SK-N-MC (cell line): Measurements from ENCODE around the gene FDX2.

ENCODE experiments used
- DNase-seq: peaks from one replicate; pipeline ENCODE4 v3.0.0-alpha.2; 2011; ENCODE audit warnings: low read depth, low spot score
- H3K27ac ChIP-seq: fragments of 200-600 bp; sonication (generic); 2 replicates; pipeline ENCODE4 v1.5.1; 2016; ENCODE audit warnings: mixed run types
- H3K36me3 ChIP-seq: fragments of 200-600 bp; sonication (generic); 2 replicates; pipeline ENCODE4 v1.6.1; 2017; ENCODE audit warnings: antibody characterized with exemption, low read length, mixed read lengths; ENCODE audit not compliant: insufficient read depth
- H3K4me3 ChIP-seq: fragments of 200-600 bp; sonication (generic); 2 replicates; pipeline ENCODE4 v1.5.1; 2016
- H3K9ac ChIP-seq: fragments of 200-600 bp; sonication (generic); 2 replicates; pipeline ENCODE4 v1.8.0; 2017; ENCODE audit warnings: mixed run types, mixed read lengths; ENCODE audit not compliant: insufficient read length
- H3K9me3 ChIP-seq: fragments of 200-600 bp; sonication (generic); 2 replicates; pipeline ENCODE4 v1.6.1; 2017; ENCODE audit warnings: low read depth, mild to moderate bottlenecking, antibody characterized with exemption, low read length, moderate library complexity, mixed read lengths
- EZH2 ChIP-seq: fragments of 200-600 bp; sonication (generic); IDR thresholded peaks from one replicate; pipeline ENCODE4 v1.6.1; 2017; ENCODE audit warnings: antibody characterized with exemption
- FOXP2 ChIP-seq: optimal IDR thresholded peaks from 2 replicates; pipeline ENCODE3; 2011; ENCODE audit warnings: mild to moderate bottlenecking, moderate library complexity; ENCODE audit not compliant: insufficient read depth; ENCODE audit errors: extremely low read length, control extremely low read depth
- POLR2AphosphoS5 ChIP-seq: IDR thresholded peaks from 2 replicates; pipeline ENCODE4 v1.6.1; 2012; ENCODE audit warnings: mild to moderate bottlenecking, low read depth, low read length, borderline replicate concordance

FDX2 gene

DNA sequence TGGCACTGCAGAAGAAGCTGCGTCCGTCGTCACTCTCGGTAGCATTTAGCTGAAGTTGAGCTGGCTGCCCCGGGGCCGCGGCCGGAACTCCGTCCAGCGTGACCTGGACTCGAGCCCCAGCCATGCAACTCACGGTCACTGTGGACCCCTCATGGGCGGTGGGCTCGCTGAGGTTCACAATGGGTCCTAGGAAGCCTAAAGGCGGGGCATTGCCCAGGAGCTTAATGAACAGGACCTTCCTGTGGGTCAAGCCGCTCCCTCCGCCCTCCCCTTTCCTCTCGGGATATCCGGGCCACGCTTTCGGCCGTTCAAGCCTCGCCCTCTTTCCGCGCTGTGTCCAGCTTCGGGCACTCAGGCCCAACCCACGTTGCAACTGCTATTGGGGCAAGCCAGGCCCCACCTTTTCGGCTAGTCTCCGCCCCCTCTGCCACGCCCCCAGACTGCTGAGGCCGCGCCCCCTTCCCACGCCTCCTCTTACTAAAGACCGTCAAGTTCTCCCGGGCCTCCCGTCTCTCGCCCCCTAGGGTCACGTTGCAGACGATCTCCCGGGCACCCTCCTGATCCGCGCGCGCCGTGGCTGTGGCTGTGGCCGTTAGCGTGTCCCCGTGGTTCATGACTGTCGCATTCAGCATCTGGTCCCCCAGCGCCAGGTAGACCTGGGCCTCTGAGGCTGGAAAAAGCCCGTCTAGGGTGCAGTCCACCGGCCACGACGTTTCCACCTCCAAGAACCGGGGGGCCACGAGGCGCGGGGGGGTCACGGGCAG is 19.0 kb upstream of the FDX2 start:
- H3K4me3 ChIP-seq: peak overlapping the region; percentile 88
- no peak for TF ChIP-seq EZH2
- peak; percentile 30; the same call in 1 of the 2 replicates for TF ChIP-seq POLR2AphosphoS5
- DNase-seq: no peak
- H3K27ac ChIP-seq: no peak overlapping the region
- H3K36me3 ChIP-seq: peaks cover 9% of the 10 kb centered on the region; the same call in 1 of the 2 replicates
- no peaks in the 10 kb centered on the region for H3K9me3 ChIP-seq
- H3K9ac ChIP-seq: peak overlapping the region; percentile 6

DNA sequence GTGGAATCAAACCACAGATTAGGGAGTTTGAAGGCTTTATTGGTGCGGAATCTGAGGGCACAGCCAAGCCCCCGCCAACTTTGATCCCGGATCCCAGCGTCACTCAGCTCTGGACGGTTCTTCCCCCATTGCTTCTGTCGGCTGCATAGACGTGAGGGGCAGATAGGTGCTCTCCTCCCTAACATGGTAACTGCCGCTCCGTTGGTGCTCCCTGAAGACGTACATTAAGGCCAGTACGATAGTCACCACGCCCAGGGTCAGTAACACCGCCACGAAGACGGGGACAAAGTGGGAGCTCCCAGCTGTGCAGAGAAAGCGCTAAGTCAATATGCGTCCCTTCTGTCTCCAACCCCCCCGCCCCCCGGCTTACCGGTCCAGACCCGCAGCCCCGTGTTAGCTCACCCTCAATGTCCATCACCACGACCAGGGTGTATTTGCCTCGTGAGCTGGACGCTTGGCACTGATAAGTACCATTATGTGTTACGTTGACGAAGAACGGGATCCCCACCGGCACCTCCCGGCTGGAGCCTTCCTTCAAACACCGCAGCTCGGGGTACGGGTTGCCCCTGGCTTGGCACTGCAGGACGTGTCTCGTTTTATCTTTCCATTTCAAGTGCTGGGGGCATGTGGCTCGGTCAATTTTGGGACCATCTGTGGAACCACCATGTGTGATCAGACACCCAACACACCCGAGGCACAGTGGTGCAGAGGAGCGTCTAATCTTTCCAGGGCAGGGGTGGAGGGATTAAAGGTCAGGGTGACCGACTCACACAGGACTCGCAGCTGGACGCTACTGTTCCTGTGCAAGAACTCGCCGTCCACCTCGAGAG is 18.2 kb upstream of the FDX2 start:
- no peaks in the 10 kb centered on the region for H3K9me3 ChIP-seq
- H3K27ac ChIP-seq: no peak overlapping the region
- peak overlapping the region; percentile 88 for H3K4me3 ChIP-seq
- peak overlapping the region; percentile 6 for H3K9ac ChIP-seq
- TF ChIP-seq FOXP2 (no peak), POLR2AphosphoS5 (no peak), EZH2 (no peak)
- DNase-seq: no peak
- H3K36me3 ChIP-seq: peaks cover 17% of the 10 kb centered on the region; the same call in 1 of the 2 replicates

DNA sequence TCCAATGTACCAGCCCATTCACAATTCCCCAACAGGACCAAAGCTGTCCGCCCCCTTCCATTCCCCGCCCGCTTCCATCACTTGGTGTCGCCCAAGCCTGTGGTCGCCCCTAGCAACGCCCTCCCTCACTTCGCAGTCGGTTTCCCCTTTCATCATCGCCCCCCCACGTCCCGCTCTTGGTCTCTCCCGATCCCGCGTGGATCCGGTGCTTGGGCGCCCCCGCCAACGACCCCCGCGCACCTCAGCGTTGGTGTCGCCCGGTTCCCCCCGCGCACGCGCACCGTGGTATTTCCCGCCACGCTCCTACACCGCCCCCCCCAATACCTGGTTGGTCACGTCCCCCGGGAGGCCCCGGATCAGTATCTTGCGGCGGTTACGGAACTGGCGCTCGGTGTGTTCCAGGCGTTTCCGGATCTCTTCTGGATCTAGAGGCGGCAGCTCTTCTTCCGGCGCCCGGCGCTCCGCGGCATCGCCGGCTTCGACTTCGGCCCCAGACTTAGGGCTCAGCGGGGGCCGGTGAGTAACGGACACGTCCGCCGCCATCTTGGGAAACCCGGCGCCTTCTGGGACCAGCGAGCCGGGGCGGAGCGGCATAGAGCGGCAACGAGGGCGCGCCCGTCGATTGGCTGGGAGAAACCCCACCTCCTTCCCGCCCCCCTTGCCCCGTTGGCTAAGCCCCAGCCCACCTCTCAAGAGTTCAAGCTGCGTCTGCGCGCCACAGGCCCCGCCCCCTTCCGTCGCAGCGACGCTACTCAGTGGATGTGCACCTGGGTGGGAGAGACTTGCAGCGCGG is 17.3 kb upstream of the FDX2 start, which contains the start of gene RAVER1:
Gene RAVER1 (minus strand): TSS at position 565 of the 793 bp plus-strand sequence. CDS start 22 bp downstream, at position 543.
- Histone ChIP-seq H3K4me3 (peak within 1 kb of the TSS; percentile 88), H3K27ac (peak within 1 kb of the TSS; percentile 93), H3K9ac (peak within 1 kb of the TSS; percentile 95), H3K9me3 (no peaks in the 10 kb centered on the region), H3K36me3 (peaks cover 25% of the 10 kb centered on the region; the same call in 1 of the 2 replicates)
- DNase-seq: peak; percentile 72
- no peak for TF ChIP-seq EZH2
- no peak for TF ChIP-seq FOXP2
- peak; percentile 97 for TF ChIP-seq POLR2AphosphoS5

DNA sequence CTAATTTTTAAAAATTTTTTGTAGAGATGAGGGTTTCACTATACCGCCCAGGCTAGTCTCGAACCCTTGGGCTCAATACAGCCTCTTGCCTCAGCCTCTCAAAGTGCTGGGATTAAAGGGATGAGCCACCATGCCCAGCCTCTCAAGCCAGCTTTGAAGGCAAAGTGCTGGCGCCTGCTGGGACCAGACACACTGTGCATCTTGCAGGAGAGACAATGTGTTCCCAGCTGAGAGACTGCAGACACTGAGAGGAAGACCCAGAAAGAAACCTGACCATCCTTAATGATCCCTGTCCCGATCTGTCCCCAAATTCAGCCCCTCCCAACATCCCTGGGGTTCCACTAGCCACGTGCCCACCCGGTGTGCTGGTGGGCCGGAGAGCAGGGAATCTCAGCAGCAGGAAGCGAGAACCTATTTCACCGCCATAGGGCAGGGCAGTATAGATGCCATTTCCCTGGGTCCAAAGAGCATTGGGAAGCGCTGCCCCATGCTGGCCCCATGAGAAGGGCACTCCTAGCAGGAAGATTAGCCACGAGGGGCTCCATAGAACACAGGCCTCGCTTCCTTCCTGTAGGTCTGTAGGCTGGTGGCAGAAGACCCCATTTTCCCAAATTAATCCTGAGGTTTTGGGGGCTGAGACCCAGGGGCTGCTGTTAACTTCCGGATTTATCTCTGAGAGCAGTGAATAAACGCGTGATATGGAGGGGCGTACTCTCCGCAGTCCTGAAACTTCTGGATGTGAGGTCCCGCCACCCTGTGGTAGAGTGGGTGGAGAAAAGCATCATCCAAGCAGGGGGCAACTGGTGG is 16.5 kb upstream of the FDX2 start:
- H3K36me3 ChIP-seq: peaks cover 33% of the 10 kb centered on the region; the same call in 1 of the 2 replicates
- H3K9ac ChIP-seq: peak overlapping the region; percentile 95
- 0 out of 2 replicates have a peak overlapping the region, but pooled peaks have one; percentile 93 for H3K27ac ChIP-seq
- H3K4me3 ChIP-seq: peak overlapping the region; percentile 88
- H3K9me3 ChIP-seq: no peaks in the 10 kb centered on the region
- no peak for TF ChIP-seq EZH2
- no peak for TF ChIP-seq FOXP2
- no peak for TF ChIP-seq POLR2AphosphoS5
- DNase-seq: no peak

DNA sequence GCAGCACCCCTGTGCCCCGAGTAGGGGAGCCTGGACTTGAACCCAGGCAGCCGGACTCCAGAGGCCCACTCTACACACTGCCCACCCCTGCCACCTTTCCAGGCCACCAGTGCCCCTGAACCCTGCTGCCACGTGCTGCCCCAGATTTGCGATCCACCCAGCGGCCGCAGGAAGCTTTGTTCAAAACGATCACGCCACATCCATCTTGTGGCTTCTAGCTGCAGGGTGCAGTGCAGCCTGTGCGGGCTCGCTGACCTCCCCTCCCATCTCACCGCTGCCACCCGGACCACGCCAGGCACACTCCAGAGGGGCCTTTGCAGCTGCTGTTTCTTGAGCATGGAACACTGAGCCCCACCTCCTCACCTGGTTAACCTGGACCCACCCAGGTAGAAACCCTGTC is 13.7 kb upstream of the FDX2 start:
- no peak overlapping the region for H3K9ac ChIP-seq
- H3K9me3 ChIP-seq: no peaks in the 10 kb centered on the region
- peaks cover 51% of the 10 kb centered on the region for H3K36me3 ChIP-seq
- no peak overlapping the region for H3K27ac ChIP-seq
- DNase-seq: no peak
- H3K4me3 ChIP-seq: no peak overlapping the region
- no peak for TF ChIP-seq FOXP2

- H3K9me3 ChIP-seq: no peaks in the 10 kb centered on the region
- no peak for TF ChIP-seq FOXP2
- TF ChIP-seq POLR2AphosphoS5: no peak
- TF ChIP-seq EZH2: no peak
- no peak overlapping the region for H3K4me3 ChIP-seq
- H3K9ac ChIP-seq: no peak overlapping the region
- DNase-seq: no peak
- no peak overlapping the region for H3K27ac ChIP-seq
- peaks cover 57% of the 10 kb centered on the region for H3K36me3 ChIP-seq
These were observed 13.0 kb upstream of the FDX2 start for GRCh38 chr19:10328558-10329429.

- H3K9ac ChIP-seq: no peak overlapping the region
- DNase-seq: no peak
- H3K27ac ChIP-seq: no peak overlapping the region
- peaks cover 64% of the 10 kb centered on the region for H3K36me3 ChIP-seq
- TF ChIP-seq EZH2 (no peak), FOXP2 (no peak), POLR2AphosphoS5 (no peak)
- H3K4me3 ChIP-seq: no peak overlapping the region
- H3K9me3 ChIP-seq: no peaks in the 10 kb centered on the region
These were observed 12.0 kb upstream of the FDX2 start for GRCh38 chr19:10327793-10328192.
